ENCODE measurements around the gene SP3. TPM values are rescaled to one million over a fixed set of nuclear protein-coding genes. Genes with fewer than 3 reads are reported as not detected.

SP3 gene
- total RNA-seq, 1 experiment from 2014 or later: 73.8 TPM

DNA sequence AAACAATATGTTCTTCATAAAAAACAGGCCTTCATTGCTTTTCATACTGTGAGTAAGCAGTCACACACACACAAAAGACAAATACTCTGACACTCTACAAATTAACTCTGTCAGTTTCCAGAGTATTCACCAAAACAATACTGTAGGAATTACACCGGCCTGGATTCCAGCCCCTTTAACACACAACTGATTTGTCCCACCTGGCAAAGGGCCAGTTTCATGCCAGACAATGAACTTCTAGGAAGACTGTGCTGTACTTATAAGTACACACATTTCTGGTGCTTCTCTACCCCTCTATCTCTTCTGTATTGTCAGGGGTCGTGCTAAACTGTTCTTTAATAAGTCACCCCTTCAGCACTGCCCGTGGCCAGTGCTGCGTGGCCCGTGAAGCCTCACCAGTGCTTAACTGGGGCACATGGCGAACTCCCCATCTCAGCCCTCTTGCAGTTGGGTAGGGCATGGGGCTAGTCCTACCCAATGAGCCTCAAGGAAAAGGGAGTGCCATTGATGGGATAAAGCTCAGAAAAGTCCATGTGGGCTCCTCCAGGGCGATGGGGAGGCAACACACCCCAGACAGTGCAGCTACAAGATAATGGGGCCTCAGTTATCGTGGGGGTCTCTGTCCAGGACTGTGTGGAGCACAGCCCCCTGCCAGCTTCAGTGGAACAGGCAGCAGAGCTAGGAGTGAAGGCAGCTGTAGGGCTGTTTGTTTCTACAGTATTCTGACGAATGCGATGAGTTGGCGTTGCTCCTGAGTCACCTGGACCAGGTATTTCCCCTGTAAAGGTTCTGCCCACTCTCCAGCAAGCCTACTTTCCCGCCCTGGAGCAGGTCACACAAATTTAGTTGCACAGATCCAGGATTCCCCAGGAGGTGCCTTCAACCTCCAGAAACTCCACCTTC lies 99.0 kb downstream of the SP3 start:
- no peaks in the 10 kb centered on the region for H3K4me1 Mint-ChIP-seq (ENCODE audit: insufficient read depth, unreplicated experiment)
- no TSS peak for BruUV-seq (replicated peaks)
- peaks cover 19% of the 10 kb centered on the region for H3K27me3 Mint-ChIP-seq (ENCODE audit: insufficient read depth, unreplicated experiment)
- no peak overlapping the region for H3K27ac Mint-ChIP-seq (ENCODE audit: low read depth, unreplicated experiment)
- ChIA-PET CTCF (interaction anchor here (0.6 kb wide), 1 partner anchor 18 kb away, joined by 4 read pairs; no protein-coding TSS in a partner anchor), POLR2A (no interaction called here)
- intact Hi-C loops (cut with micrococcal nuclease): no loop called here
- H3K36me3 Mint-ChIP-seq (ENCODE audit: insufficient read depth, unreplicated experiment): no peaks in the 10 kb centered on the region
- TF ChIP-seq, protein P1, sequence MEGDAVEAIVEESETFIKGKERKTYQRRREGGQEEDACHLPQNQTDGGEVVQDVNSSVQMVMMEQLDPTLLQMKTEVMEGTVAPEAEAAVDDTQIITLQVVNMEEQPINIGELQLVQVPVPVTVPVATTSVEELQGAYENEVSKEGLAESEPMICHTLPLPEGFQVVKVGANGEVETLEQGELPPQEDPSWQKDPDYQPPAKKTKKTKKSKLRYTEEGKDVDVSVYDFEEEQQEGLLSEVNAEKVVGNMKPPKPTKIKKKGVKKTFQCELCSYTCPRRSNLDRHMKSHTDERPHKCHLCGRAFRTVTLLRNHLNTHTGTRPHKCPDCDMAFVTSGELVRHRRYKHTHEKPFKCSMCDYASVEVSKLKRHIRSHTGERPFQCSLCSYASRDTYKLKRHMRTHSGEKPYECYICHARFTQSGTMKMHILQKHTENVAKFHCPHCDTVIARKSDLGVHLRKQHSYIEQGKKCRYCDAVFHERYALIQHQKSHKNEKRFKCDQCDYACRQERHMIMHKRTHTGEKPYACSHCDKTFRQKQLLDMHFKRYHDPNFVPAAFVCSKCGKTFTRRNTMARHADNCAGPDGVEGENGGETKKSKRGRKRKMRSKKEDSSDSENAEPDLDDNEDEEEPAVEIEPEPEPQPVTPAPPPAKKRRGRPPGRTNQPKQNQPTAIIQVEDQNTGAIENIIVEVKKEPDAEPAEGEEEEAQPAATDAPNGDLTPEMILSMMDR (IDR thresholded peaks at IDR 0.05; ENCODE audit: unreplicated experiment): no peak
- no peak for DNase-seq (ENCODE audit: unreplicated experiment)
- H3K9me3 Mint-ChIP-seq (ENCODE audit: unreplicated experiment): no peaks in the 10 kb centered on the region
- H3K4me3 Mint-ChIP-seq (ENCODE audit: unreplicated experiment): no peak overlapping the region

- no peak overlapping the region for H3K4me3 Mint-ChIP-seq (ENCODE audit: unreplicated experiment)
- H3K27ac Mint-ChIP-seq (ENCODE audit: low read depth, unreplicated experiment): no peak overlapping the region
- ChIA-PET CTCF (interaction anchor here (1.6 kb wide), 1 partner anchor 9 kb away, joined by 4 read pairs; no protein-coding TSS in a partner anchor), POLR2A (interaction anchor here (0.8 kb wide), 1 partner anchor 20 kb away, joined by 4 read pairs; no protein-coding TSS in a partner anchor)
- H3K4me1 Mint-ChIP-seq (ENCODE audit: insufficient read depth, unreplicated experiment): no peaks in the 10 kb centered on the region
- peaks cover 28% of the 10 kb centered on the region for H3K27me3 Mint-ChIP-seq (ENCODE audit: insufficient read depth, unreplicated experiment)
- DNase-seq (ENCODE audit: unreplicated experiment): no peak
- H3K36me3 Mint-ChIP-seq (ENCODE audit: insufficient read depth, unreplicated experiment): no peaks in the 10 kb centered on the region
- intact Hi-C loops (cut with micrococcal nuclease): no loop called here
- no TSS peak for BruUV-seq (replicated peaks)
- no peaks in the 10 kb centered on the region for H3K9me3 Mint-ChIP-seq (ENCODE audit: unreplicated experiment)
- TF ChIP-seq, protein P1 (IDR thresholded peaks at IDR 0.05; ENCODE audit: unreplicated experiment): no peak
Observed at GRCh38 chr2:173862612-173863217, 102.5 kb downstream of the SP3 start.

GRCh38 chr2:173860566-173860965 lies 104.6 kb downstream of the SP3 start:
- no peaks in the 10 kb centered on the region for H3K4me1 Mint-ChIP-seq (ENCODE audit: insufficient read depth, unreplicated experiment)
- H3K4me3 Mint-ChIP-seq (ENCODE audit: unreplicated experiment): no peak overlapping the region
- TF ChIP-seq, protein P1 (IDR thresholded peaks at IDR 0.05; ENCODE audit: unreplicated experiment): no peak
- H3K27ac Mint-ChIP-seq (ENCODE audit: low read depth, unreplicated experiment): no peak overlapping the region
- H3K27me3 Mint-ChIP-seq (ENCODE audit: insufficient read depth, unreplicated experiment): peaks cover 29% of the 10 kb centered on the region
- no peaks in the 10 kb centered on the region for H3K9me3 Mint-ChIP-seq (ENCODE audit: unreplicated experiment)
- DNase-seq (ENCODE audit: unreplicated experiment): no peak
- intact Hi-C loops (cut with micrococcal nuclease): no loop called here
- no TSS peak for BruUV-seq (replicated peaks)
- CTCF ChIA-PET: no interaction called here
- H3K36me3 Mint-ChIP-seq (ENCODE audit: insufficient read depth, unreplicated experiment): no peaks in the 10 kb centered on the region
- POLR2A ChIA-PET: no interaction called here

DNA sequence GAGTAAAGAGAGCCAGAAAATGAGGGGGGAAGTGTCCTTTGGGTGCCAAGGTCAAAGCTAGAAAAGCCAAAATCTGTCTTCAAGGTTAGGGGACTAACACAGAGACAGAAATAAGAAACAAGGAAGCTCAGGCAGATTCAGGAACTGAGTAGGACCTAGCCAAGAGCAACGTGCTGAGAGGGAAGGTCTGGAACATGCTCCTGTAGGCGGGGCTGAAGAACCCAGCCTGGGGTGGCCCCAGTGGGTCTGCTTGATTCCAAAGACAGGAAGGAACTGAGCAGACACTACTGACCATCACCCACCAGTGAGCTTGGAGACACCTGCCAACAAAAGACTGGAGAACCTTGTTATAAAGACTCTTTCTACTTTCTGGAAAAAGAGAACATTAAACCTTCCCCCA lies 105.1 kb downstream of the SP3 start:
- Mint-ChIP-seq H3K36me3 (ENCODE audit: insufficient read depth, unreplicated experiment) (no peaks in the 10 kb centered on the region), H3K27me3 (ENCODE audit: insufficient read depth, unreplicated experiment) (peaks cover 29% of the 10 kb centered on the region), H3K9me3 (ENCODE audit: unreplicated experiment) (no peaks in the 10 kb centered on the region), H3K4me1 (ENCODE audit: insufficient read depth, unreplicated experiment) (no peaks in the 10 kb centered on the region), H3K4me3 (ENCODE audit: unreplicated experiment) (no peak overlapping the region), H3K27ac (ENCODE audit: low read depth, unreplicated experiment) (no peak overlapping the region)
- TF ChIP-seq, protein P1 (IDR thresholded peaks at IDR 0.05; ENCODE audit: unreplicated experiment): no peak
- DNase-seq (ENCODE audit: unreplicated experiment): no peak
- CTCF ChIA-PET: interaction anchor here (0.6 kb wide), 1 partner anchor 621 kb away, joined by 3 read pairs; no protein-coding TSS in a partner anchor
- POLR2A ChIA-PET: no interaction called here
- BruUV-seq (replicated peaks): no TSS peak
- intact Hi-C loops (cut with micrococcal nuclease): no loop called here

Measured in MCF 10A (cell line).